T-helper 22 cell (primary cell): ENCODE measurements around the gene FAM20C.

ENCODE experiments used
- DNase-seq: peaks from one replicate; pipeline ENCODE4 v3.0.0-alpha.2; 2020; ENCODE audit warnings: low read depth

FAM20C gene

DNA sequence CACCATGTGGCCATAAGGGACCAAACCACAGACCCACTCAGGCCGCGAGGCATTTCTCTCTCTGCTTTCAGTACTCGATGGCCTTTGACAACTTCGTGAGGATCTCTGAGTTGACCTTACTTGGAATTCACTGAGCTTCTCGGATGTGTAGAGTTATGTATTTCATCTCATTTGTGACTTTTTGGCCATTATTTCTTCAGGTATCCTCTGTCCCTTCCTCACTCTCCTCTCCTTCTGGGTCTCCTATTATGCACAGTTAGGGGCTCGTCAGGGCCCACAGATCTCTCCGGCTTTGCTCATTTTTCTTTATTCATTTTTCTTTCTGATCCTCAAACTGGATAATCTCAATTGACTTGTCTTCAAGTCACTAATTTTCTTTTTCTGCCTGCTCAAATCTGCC is 81.0 kb downstream of the FAM20C start:
- no peak for DNase-seq

DNA sequence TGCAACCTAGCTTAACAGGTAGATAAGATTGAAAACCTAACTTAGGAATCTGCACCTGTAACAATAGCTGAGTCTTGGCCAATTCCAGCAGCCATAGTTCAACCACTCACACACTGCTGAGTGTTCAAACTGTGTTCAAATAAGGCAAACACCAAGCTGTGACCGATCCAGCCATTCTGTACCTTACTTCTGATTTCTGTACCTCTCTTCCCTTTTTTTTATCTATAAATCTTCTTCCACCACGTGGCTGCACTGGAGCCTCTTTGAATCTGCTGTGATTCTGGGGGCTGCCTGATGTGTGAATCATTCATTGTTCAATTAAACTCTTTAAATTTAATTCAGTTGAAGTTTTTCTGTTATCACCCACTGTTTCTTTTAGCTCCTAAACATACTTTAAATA is 81.9 kb downstream of the FAM20C start:
- no peak for DNase-seq

DNA sequence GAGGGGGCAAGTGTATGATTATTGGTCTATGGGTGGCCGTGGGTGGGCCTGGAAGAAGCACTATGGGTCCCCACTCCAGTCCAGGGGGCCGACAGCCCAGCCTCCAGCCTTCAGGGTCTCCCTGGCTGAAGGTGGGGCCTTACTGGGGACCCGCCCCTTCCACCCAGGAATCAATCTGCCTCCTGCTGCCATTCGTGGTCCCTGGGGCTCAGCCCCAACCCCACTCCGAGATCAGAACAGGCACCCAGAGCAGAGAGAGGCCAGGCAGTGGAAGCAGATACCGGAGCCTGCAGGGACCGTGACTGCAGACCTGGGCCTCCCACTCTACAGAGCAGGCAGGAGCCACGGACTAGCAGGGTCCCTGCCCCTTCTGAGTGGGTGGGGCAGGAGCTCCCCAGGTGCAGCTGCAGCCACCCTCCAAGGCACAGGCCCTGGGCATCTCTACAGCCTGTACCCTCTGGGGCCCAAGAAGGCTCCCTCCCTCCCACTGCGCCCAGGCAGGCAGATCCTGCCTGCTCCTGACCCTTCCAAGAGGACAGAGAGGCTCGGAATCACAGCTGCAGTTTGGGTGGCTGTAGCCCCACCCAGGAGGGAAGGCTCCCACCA is 84.0 kb downstream of the FAM20C start:
- DNase-seq = no peak

DNA sequence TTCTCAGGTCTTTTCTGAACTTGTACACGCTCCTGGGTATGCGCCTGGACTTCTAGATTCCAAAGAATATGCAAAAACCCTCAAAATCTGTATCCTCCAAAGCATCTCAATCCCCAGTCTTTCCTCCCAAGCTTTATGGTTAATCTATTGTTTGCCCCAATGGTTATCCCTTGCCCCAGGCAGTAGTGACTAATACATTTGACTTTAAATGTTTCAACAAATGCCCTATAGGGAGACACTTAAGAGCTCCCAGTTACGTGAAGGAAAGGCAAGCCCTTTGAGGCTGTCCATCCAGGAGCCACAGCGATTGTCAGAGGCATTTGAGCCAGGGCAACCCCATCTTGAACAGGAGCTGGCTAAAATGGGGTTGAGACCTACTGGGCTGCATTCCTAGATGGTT is 84.9 kb downstream of the FAM20C start:
- no peak for DNase-seq

DNA sequence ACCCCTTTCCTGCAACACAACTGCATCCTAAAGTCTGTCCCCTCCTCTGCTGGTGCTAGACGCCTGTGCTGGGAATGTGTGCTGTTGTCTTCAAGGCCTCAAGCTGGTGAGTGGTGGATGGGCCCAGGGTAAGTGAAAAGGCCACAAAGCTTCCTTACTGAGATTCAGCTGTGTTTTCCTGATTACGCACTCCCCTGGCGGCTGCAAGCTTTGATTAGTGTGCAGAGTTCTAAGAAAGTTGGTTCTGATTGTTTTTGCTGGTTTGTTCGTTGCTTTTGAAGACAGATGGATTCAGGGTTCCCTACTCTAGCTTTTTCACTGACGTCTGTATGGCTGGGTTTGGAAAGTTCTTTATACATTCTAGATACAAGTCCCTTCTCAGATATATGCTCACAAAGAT is 85.7 kb downstream of the FAM20C start:
- DNase-seq = no peak

DNA sequence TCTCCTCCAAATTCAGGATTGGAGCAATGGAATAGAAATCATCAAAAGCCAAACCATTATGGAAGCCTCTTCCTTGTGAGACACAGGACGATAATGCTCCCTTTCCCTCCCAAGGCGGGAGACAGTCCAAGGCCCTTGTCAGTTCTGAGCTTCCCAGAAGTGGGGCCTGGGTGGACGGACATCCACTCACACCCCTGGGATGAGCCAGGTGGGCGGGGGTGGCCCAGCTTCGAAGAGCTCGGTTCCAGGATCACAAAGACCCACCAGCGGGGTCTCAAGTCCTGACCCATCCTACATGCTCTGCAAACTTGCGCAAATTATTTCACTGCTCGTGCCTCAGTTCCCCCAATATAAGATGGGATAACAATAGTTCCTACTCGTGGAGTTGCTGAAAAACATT is 87.5 kb downstream of the FAM20C start:
- no peak for DNase-seq

DNA sequence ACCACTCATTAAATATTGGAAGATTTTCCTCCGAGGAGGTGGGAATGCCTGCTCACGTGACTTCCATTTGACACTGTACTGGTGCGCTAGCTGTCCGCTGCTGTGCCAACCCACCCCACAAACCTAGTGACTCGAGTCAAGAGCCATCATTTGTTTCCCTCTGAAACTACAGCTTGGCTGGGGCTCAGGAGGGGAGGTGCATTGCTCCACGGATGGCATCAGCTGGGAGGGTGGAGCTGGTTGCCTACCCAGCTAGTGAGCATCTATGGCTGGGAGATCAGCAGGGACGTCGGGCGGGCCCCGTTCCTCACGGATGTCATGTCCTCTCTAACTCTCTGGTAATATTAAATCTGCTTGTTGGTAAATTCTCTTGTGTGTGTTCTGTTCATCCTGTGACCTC is 88.1 kb downstream of the FAM20C start:
- no peak for DNase-seq

DNA sequence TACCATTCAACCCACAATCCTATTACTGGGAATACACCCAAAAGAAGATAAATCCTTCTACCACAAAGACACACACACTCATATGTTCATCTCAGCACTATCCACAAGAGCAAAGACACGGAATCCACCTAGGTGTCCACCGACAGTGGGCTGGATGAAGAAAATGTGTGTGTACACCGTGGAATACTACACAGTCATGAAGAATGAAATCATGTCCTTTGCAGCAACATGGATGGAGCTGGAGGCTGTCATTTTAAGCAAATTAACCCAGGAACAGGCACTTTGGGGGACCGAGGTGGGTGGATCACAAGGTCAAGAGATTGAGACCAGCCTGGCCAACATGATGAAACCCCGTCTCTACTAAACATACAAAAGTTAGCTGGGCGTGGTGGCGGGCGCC is 89.3 kb downstream of the FAM20C start:
- DNase-seq = no peak

DNA sequence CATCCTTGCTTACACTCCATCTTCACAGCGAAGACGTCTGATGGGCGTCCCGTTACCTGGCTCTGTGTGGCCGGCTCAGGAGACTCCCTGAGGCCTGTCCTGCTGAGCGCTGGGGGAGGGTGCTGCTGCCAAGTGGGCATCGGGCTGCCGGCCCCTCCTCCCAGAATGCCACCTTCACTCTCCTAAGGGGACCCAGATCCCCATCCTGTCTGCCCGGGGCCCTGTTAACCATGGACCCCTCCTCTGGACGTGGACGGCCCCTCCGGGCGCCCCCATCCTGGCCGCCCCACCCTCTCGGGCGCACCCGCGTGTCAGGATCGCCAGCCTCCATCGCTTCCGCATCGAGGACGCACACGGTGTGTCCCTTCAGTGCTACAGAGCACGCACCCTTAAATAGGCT is 90.2 kb downstream of the FAM20C start:
- no peak for DNase-seq

DNA sequence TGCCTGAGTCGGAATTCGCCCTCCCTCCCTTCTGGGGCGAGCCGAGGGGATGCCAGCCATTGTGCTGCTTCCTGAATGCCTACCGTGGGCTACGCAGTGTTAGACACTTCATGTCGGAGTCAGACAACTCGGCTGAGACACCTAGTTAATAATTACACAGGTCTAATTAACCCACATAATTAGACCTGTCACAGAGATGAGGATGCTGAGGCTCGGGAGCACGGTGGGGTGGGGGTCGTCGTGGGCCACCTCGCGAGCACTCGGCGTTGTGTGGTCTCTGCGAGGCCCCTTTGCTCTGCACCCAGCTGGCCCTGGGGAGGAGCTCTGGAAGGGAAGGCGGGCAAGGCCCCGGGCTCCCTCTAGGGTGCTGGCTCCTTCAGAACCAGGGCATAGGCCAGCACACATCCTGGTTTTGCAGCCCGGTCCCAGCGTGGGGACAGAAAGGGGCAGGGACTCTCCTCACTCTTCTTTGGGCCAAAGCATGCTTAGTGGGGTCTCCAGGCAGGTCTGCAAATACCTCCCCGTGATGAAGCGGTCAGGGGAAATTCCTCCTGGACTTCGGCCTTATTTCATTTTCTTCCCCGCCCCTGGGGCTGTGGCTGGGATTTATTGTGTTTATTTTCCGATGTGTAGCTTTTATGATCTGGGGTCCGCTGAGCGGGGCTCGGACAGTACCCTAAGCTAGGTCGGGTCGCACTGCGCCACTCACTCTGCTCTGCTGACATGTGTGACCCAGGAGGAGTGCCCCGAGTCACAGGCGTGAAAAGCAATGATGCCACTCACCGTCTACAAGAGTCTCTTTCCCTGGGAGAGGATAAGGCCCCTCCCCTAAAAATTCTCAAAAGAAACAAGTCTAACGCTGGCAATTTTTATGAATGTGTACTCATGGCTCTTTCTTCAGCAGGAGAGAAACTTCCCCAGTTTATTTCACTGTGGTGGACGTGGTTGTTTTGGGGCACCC is 92.7 kb downstream of the FAM20C start:
- DNase-seq = no peak

DNA sequence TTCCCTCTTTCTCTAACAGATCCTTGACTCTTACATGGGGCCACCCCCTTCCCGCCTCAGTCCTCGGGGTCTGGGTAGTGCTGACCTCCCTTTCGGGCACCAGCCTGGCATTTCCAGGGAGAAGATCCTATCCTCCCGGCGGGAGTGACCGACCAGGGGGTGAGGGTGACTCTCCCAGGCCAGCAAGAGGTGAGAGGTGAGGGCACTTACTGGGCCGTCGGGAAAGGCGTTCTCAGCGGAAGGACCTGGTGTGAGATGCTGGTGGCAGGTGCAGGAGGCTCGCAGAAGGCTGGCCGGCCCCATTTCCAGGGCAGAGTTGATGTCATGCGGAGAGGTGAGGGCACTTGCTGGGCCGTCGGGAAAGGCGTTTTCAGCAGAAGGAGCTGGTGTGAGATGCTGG is 93.4 kb downstream of the FAM20C start:
- no peak for DNase-seq

DNA sequence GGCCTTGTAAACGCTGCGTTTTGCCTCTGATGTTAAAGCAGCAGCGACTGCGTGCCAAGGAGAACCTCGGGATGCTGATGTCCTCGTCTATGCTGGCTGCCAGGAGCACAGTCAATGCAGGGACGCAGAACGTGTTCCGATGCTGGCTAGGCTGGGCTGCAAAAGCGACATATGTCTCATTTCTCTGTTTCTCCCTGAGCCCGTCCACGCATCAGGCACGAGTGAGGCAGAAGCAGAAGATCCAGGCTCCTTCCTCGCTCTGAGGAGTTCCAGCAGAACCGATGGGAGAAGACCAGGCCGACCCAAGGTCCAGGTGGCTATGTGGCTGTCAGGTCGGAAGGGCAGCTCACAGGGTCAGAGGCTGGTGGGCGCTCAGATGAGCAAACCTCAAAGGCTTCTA is 93.9 kb downstream of the FAM20C start:
- no peak for DNase-seq

DNA sequence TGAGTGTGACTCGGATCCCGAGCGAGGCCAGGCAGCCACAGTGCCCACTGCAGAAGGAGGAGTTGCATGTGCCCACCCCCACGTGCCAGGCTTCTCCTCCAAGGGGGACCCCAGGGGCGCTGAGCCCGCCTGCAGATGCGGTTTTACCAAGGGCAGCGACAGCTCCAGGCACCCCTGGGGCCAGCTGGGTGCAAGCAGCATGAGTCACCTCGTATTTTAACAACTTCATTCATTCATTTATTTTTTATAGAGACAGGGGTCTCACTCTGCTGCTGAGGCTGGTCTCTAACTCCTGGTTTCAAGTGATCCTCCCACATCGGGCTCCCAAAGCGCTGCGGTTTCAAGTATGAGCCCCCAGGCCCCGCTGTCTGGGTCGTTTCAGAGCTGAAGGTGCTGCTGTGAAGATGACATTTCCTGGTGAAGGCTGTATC is 96.3 kb downstream of the FAM20C start:
- no peak for DNase-seq

DNA sequence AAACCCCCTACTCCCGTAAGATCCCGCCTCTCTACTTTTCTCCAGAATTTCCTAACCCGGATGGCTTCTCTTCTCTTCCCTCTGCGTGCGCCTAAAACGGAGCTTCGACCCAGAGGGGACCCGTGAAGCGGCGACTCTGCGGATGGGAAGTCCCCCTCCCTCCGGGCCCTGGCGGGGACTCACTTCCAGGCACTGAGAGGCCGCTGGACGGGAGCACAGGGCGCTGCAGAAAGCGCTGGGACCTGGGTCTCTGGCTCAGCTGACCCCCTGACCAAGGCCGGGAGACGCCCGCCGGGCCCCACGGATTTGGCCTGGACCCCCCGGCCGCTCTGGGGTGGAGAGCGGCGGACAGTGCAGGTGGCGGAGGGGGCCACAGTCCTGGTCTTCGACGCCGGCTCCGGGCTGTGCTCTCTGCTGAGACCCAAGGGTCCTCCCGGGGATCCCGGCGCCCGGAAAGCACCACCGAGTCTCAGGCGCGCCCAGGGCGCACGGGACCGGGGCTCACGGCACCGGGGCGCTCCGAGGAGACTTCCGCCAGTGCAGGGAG is 96.9 kb downstream of the FAM20C start:
- DNase-seq = no peak

DNA sequence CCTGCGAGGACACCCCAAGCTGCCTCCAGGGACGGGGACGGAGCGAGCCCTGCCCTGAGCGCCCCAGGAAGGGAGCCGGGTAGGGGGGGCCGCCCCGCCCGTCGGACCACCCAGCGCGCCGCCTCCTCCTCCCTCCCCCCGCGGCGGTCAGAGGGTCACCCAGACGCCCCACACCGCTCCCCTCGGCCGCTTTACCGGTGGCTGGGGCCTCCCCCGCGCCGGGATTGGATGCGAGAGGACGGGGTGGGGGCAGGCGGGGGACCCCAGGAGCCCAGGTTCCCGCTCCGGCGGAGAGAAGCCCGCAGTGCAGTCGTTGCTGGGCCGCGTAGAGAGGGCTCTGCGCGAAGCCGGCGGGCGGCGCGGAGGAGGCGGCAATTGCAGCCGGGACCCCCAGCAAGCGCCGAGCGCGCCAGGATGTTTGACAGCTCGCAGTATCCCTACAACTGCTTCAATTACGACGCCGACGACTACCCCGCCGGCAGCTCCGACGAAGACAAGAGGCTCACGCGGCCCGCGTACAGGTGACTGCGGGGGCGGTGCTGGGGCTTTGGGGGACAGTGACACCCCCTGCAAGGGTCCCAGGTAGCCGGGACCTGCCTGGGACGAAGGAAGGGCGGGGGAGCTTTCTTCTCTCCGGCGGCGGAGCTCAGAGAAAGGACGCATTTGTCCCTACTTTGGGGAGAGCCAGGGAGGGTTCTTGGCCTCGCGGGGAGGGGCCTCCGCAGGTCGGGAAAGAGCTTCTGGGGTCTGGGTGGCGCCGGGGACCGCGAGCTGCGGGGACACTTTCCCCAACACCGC is 97.6 kb downstream of the FAM20C start, which contains the start of gene FOXL3:
Gene FOXL3 (plus strand): TSS at position 415 of the 798 bp plus-strand sequence. CDS start 0 bp downstream, at position 415.
- no peak for DNase-seq

DNA sequence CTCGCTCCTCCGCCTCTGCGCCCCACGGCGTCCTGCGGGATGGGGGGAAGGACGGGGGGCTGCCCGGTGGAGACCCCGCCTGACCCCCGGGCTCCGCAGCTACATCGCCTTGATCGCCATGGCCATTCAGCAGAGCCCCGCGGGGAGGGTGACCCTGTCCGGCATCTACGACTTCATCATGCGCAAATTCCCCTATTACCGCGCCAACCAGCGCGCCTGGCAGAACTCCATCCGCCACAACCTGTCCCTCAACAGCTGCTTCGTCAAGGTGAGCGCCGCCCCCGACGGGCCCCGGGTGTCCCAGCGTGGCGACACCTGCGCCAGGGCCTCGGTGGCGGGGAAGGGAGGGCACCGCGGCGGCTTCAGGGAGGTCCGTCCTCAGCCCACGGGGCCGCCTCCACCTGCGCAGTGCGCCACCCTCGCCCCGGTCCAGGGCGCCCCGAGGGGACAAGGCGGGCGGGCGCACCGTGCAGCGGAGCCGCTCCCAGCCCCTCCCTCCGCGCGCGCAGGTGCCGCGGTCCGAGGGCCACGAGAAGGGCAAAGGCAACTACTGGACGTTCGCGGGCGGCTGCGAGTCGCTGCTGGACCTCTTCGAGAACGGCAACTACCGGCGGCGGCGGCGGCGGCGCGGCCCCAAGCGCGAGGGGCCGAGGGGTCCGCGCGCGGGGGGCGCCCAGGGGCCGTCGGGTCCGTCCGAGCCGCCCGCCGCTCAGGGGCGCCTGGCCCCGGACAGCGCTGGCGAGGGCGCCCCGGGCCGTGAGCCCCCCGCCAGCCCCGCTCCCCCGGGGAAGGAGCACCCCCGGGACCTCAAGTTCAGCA is 98.4 kb downstream of the FAM20C start:
- no peak for DNase-seq

DNA sequence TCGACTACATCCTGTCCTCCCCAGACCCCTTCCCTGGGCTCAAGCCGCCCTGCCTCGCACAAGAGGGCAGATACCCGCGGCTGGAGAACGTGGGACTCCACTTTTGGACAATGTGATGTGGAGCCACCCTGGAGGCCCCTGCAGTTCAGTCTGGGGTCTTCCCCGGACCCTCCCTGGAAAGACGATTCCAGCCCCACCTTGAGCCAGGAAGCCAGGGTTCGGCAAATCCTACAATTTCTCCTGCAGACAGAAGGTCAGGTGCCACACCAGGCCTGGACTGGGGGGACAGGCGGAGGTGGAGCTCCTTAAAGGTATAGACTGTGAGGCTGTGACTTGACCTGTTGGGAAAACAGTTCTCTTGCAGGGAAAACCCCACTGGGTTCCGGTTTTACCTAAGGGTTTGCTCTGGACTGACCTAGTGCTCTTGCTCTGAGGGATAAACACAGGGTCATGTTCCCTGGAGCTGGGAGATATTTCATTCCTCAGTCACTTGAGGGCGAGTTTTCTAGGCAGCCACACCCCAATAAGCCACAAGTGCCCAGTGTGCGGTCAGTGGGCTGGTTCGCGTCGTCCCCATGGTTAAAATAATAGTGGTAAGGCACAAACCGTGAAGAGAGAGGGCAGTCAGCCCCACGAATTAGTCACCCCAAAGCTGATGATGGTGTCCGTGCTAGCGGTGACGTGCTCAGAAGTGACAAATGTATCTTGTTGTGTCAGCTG is 99.2 kb downstream of the FAM20C start:
- DNase-seq = no peak

DNA sequence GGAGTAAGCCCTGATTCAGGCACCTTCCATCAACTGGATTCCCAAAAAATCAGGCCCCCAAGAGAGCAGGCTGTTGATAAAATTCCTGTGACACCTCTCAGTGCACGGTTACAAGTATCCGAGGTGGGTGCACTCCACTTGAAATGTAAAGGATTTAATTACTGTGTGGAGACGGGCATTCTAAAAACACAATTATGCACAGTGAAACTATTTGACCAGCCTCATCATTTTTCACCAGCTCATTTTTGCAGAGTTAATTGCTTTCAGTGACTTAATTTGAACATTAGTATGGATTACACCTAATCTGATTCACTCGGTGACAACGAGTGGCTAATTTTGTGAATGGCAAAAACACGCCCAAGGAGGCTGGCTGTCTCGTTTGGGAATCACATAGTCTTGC is 99.9 kb downstream of the FAM20C start:
- DNase-seq = no peak

DNA sequence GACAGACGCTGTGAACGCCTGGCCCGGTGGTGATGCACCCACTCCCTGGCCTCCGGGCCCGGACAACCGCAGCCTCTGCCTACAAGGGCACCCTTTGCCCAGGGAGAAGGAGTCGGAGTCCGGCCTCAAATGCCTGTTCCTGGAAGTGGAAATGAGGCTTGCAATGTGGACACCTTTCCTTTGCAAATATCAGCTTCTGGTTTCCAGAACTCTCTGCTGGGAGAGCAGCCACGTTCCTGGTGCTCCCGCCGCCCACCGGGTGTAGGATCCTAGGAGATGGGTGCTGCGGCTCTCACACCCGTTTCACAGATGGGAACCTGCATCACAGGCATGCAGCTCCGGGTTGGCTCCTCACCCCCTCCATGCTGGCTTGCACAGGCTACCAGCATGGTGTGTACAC is 100.5 kb downstream of the FAM20C start:
- no peak for DNase-seq

DNA sequence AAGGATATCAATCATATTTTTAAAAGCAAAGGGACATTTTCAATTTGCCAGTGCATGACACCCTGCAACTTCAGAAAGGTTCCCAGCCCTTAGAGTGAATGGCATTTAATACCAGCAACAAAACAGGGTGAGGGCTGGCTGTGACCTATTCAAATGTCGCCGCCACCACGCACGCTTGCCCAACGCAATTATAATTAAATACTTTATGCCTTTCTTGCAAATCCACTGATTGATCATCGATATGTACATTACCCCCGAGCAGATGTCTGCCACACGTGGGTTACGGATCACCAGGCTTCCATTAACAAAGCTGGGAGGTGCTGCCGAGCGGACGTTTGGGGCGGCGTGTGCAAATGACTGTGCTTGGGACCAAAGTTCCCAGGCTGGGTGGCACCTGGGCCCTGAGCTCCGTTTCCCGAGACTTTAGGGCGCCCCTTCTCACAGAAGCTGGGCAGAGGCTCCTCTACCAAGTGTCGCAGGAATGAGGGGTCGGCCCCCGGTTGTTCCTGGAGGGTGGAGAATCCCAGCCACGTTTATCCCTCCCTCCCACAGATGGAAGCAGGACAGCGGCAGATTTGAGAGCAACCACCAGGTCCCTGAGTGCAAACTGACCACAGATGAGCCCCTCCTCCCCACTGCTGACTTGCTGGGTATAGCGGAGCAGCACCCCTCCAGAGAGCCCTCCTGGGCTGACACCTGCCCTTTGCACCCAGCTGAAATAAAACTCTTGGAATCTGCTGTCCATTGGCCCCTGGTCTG is 101.5 kb downstream of the FAM20C start:
- DNase-seq = no peak
